ENCODE measurements around the gene WWOX.
A peak's percentile ranks its signal among the peaks of the same experiment; 100 is the strongest.

The WWOX gene

DNA sequence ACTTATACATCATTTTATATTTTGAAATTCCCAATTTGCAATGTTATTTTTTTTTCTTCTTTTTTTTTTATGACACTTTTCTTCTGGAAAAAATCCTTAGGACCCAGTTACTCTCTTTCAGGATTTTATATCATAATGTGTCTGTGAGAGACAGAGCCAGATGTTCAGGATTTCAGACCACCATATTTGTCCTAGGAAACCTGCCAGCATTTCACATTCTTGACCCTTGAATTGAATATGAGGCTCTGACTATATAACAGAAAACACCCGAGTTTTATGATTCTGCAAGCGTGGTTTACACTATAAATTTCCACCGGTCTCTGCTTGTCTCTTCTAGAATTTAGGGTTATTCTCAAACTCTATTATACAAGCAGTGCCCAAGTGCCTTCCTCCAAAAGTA lies 621.0 kb downstream of the WWOX start:
- DNase-seq (ENCODE audit: low read depth) = no peak
- TF ChIP-seq, protein P1, sequence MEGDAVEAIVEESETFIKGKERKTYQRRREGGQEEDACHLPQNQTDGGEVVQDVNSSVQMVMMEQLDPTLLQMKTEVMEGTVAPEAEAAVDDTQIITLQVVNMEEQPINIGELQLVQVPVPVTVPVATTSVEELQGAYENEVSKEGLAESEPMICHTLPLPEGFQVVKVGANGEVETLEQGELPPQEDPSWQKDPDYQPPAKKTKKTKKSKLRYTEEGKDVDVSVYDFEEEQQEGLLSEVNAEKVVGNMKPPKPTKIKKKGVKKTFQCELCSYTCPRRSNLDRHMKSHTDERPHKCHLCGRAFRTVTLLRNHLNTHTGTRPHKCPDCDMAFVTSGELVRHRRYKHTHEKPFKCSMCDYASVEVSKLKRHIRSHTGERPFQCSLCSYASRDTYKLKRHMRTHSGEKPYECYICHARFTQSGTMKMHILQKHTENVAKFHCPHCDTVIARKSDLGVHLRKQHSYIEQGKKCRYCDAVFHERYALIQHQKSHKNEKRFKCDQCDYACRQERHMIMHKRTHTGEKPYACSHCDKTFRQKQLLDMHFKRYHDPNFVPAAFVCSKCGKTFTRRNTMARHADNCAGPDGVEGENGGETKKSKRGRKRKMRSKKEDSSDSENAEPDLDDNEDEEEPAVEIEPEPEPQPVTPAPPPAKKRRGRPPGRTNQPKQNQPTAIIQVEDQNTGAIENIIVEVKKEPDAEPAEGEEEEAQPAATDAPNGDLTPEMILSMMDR (IDR thresholded peaks at IDR 0.05; ENCODE audit: insufficient read depth, low read depth, low read length, missing control alignments) = no peak
- no peak overlapping the region for H3K4me3 ChIP-seq (ENCODE audit: low read depth, low read length)

DNA sequence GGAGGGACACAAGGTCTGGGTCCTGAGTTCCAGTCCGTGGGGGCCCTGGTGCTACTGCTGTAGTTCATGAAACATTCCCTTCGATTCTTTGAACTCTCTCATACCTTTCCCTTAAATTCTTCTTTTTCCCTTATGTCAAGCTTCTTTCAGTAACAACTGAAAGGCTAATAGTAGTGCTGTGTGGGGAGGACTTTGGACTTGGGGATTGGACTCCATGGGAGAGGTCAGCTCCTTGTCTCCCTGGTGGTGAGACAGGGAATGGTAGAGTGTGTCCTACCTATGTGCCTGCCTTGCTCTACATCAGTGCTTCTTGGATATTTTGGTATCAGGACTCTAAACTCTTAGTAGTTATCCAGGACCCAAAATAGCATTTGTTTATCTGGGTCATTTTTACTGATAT lies 628.1 kb downstream of the WWOX start:
- H3K4me3 ChIP-seq (ENCODE audit: low read depth, low read length) = no peak overlapping the region
- DNase-seq (ENCODE audit: low read depth) = no peak
- TF ChIP-seq, protein P1 (IDR thresholded peaks at IDR 0.05; ENCODE audit: insufficient read depth, low read depth, low read length, missing control alignments) = no peak

DNA sequence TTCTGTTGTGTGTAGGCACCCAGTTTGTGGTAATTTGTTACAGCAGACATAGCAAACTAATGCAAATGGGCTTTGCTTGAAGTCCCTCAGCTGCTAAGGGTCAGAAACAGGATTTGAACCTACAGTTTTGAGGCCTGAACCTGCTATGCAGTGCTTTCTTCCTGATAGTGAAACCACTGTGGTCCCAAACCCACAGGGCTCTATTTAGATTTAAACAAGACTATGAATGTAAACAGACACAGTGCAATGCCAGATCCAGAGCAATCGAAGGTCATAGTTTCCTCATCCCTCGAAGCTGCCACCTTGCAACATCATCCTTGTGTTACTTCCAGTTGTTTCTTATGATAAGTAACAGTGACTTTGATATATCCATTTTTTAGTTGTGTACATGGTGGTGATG lies 630.2 kb downstream of the WWOX start:
- TF ChIP-seq, protein P1 (IDR thresholded peaks at IDR 0.05; ENCODE audit: insufficient read depth, low read depth, low read length, missing control alignments) = no peak
- no peak overlapping the region for H3K4me3 ChIP-seq (ENCODE audit: low read depth, low read length)
- DNase-seq (ENCODE audit: low read depth) = peak; percentile 45

DNA sequence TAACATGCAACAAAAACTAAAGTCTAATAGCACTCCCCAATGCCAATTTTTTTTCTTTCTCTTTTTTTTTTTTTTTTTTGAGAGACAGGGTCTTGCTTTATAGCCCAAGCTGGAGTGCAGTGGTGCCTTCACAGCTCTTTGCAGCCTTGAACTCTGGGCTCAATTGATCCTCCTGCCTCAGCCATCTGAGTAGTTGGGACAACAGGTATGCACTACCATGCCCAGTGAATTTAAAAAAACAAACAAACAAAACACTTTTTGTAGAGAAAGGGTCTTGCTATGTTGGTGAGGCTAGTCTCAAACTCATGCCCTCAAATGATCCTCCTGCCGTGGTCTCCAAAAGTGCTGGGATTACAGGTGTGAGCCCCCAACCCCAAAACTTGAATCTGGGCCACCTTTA lies 632.3 kb downstream of the WWOX start:
- no peak overlapping the region for H3K4me3 ChIP-seq (ENCODE audit: low read depth, low read length)
- DNase-seq (ENCODE audit: low read depth) = no peak
- TF ChIP-seq, protein P1 (IDR thresholded peaks at IDR 0.05; ENCODE audit: insufficient read depth, low read depth, low read length, missing control alignments) = no peak

DNA sequence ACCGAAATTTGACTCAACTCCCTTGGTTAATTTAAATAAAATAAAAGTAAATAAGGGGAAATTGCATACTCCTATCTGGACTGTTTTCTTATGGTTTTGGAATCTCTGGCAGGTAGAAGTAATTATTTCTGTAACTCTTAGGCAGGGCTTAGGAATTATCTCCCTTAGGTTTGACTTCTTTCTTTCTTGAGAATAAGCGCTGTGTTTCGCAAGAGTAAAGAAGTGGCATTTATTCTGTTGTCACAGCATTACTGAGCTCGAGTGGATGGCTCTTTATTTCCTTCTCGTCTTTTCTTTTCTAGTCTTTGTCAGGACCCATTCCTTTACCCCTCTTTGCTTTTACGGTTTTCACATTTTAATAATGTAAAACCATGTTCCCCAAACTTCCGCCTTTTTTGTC lies 633.2 kb downstream of the WWOX start:
- DNase-seq (ENCODE audit: low read depth) = no peak
- TF ChIP-seq, protein P1 (IDR thresholded peaks at IDR 0.05; ENCODE audit: insufficient read depth, low read depth, low read length, missing control alignments) = no peak
- no peak overlapping the region for H3K4me3 ChIP-seq (ENCODE audit: low read depth, low read length)

DNA sequence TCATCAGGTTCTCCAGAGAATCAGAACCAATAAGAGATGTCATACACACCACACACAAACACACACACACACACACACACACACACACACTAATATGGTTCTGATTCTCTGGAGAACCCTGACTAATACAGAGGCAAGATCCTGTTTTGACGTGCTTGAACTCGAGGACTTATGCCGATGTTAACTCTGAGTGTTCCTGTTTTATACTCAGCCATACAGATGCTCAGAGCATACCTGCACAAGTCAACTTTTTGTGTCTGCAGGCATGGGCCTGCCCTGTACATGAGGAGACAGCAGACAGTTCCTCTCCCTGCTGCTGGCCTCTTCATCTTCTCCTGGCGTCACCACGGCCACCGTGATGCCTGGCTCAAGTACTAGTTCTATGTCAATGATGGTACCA lies 635.9 kb downstream of the WWOX start:
- H3K4me3 ChIP-seq (ENCODE audit: low read depth, low read length) = no peak overlapping the region
- TF ChIP-seq, protein P1 (IDR thresholded peaks at IDR 0.05; ENCODE audit: insufficient read depth, low read depth, low read length, missing control alignments) = no peak
- no peak for DNase-seq (ENCODE audit: low read depth)

DNA sequence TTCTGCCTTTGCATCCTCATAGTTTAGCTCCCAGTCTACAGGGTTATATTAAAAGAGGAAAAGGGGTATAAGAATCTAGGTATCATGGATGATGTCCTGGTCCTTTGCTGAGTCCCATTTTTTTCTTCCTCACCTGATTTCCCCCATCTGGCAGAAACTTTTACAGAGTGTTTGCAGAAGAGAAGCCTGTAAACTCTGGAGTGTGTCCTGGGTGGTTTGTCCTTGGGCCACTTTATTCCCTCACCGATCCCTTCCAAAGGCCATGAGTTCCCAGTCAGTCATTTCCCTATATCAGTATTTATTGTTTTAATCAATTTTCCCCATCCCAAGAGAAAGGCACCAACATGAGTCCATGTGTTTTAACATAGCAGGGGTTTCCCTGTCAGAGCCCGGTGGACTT lies 638.2 kb downstream of the WWOX start:
- H3K4me3 ChIP-seq (ENCODE audit: low read depth, low read length) = no peak overlapping the region
- TF ChIP-seq, protein P1 (IDR thresholded peaks at IDR 0.05; ENCODE audit: insufficient read depth, low read depth, low read length, missing control alignments) = no peak
- no peak for DNase-seq (ENCODE audit: low read depth)
